BE2C (cell line): ENCODE results near the gene MMP24OS.
"Not testable (repeated sequence)": the region's sequence is repeated elsewhere in the genome, so short reads cannot be mapped to it uniquely, and the experiment has no call there.

Experiments used
- DNase-seq: peaks from one replicate; pipeline ENCODE4 v3.0.0-alpha.2; 2020
- H3K27me3 ChIP-seq: fragments of 250-450 bp; sonication (Bioruptor Pico); 2 replicates; pipeline ENCODE4 v1.5.1; 2020; ENCODE audit warnings: mild to moderate bottlenecking
- H3K36me3 ChIP-seq: fragments of 250-450 bp; sonication (Bioruptor Pico); 2 replicates; pipeline ENCODE4 v1.5.1; 2020; ENCODE audit warnings: mild to moderate bottlenecking
- H3K4me1 ChIP-seq: fragments of 250-450 bp; sonication (Bioruptor Pico); 2 replicates; pipeline ENCODE4 v1.5.1; 2020
- H3K4me3 ChIP-seq: 2 replicates; pipeline ENCODE4 v1.5.1; 2011; ENCODE audit warnings: low read depth, low read length
- H3K9me3 ChIP-seq: fragments of 250-450 bp; sonication (Bioruptor Pico); 2 replicates; pipeline ENCODE4 v1.5.1; 2020
- TF ChIP-seq, protein P1 (sequence below): IDR thresholded peaks from 2 replicates; pipeline ENCODE4 v1.5.1; 2012; ENCODE audit warnings: mild to moderate bottlenecking, low read depth, low read length

The MMP24OS gene

DNA sequence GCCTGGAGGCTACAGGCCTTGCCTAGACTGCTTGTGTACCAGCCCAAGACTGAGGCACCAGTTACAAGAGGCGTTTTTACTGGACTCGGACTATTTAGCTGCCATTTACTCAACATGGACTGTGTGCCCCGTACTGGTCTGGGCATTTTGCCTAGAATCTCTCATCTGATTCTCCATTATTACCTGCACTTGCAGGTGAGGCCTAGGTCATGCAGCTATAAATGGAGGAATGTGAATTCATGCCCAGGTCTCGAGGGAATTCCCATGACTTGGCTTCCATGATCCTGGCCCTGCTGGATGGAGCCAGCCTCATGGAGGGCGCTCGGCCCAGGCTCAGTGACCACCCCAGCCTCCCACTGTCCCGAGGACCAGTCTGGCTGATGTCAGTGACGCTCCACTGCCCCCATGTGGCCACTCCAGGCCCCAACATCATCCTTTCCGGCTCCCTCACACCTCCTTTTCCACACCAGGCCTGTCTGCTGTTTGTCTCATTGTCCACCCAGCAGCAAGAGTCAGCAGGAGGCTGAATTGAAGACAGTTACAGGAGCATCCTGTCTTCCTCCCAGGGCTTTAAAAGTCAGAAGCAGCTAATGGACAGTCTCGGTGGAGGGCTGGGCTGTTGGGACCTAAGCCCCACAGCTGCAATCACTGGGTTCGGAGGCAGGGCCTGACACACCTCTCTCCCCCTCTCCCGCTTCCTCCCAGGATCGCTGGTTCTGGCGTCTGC, 8.7 kb downstream of the MMP24OS start:
- TF ChIP-seq, protein P1, sequence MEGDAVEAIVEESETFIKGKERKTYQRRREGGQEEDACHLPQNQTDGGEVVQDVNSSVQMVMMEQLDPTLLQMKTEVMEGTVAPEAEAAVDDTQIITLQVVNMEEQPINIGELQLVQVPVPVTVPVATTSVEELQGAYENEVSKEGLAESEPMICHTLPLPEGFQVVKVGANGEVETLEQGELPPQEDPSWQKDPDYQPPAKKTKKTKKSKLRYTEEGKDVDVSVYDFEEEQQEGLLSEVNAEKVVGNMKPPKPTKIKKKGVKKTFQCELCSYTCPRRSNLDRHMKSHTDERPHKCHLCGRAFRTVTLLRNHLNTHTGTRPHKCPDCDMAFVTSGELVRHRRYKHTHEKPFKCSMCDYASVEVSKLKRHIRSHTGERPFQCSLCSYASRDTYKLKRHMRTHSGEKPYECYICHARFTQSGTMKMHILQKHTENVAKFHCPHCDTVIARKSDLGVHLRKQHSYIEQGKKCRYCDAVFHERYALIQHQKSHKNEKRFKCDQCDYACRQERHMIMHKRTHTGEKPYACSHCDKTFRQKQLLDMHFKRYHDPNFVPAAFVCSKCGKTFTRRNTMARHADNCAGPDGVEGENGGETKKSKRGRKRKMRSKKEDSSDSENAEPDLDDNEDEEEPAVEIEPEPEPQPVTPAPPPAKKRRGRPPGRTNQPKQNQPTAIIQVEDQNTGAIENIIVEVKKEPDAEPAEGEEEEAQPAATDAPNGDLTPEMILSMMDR, result peak; percentile 93
- Histone ChIP-seq H3K36me3 (no peaks in the 10 kb centered on the region), H3K9me3 (no peaks in the 10 kb centered on the region), H3K4me3 (no peak overlapping the region), H3K27me3 (no peaks in the 10 kb centered on the region), H3K4me1 (no peaks in the 10 kb centered on the region)
- DNase-seq, result peak; percentile 86

DNA sequence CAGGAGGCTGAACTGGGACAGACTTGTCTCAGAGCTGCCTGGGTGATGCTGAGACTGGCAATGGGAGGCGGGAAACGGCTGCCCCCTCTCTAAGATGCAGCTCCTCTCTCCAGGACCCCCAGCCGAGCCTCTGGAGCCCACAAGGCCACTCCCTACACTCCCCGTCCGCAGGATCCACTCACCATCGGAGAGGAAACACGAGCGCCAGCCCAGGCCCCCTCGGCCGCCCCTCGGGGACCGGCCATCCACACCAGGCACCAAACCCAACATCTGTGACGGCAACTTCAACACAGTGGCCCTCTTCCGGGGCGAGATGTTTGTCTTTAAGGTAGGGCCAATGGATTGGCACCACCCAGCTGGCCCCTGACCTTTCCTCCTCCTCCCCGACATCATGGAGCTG, 10.8 kb downstream of the MMP24OS start:
- Histone ChIP-seq H3K4me1 (no peaks in the 10 kb centered on the region), H3K36me3 (no peaks in the 10 kb centered on the region), H3K9me3 (no peaks in the 10 kb centered on the region), H3K27me3 (no peaks in the 10 kb centered on the region), H3K4me3 (no peak overlapping the region)
- no peak for DNase-seq
- TF ChIP-seq, protein P1, result no peak

DNA sequence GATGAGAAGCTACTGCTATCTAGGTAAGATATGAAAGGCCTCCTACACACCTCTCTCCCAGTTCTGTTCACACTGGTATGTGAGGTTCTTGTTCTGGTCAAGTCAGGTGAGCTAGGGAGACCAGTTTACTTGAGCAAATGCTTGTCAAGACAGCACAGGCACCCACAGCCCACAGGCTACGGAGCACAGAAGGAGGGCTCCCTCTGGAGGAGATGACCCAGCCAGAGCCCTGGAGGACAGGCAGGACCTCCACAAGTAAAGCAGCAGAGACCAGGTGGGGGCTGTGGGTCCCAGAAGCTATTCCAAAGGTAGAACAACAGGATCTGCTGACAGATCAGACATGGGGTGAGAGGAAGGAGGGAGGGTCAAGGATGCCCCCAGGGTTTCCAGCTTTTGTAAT, 13.2 kb downstream of the MMP24OS start:
- no peak overlapping the region for H3K4me3 ChIP-seq
- no peak for DNase-seq
- TF ChIP-seq, protein P1, result peak; percentile 35

DNA sequence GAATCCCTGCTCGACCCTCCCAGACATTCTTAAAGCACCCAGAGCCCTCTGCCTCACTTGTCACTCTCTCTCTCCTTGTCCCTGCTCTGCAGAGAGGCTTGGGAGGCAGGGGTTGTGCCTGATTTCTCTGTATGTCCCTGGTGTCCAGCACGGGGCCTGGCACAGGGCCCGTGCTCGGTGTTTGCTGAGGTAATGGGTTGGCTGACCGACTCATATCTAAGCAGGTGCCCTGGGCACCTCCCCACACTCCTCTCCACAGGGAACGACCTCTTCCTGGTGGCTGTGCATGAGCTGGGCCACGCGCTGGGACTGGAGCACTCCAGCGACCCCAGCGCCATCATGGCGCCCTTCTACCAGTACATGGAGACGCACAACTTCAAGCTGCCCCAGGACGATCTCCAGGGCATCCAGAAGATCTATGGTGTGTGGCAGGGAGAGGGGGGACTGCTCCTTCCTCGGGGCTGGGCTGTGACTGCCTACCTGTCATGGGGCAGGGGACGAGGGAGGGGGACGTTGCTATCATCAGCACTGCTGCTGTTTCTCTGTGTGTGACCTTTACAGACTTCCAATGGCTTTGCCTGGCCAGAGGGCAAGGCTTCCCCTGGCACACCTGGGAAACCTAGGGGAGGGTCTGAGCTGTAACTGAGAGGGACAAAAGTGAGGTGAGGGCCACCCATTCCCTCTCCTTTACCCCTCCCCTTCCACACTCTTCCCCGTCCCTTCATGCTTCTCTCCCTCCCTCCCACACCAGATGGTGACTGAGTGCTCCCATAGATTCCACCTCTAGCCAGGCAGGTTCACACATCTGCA, 14.2 kb downstream of the MMP24OS start:
- no peaks in the 10 kb centered on the region for H3K9me3 ChIP-seq
- H3K27me3 ChIP-seq, result no peaks in the 10 kb centered on the region
- no peaks in the 10 kb centered on the region for H3K36me3 ChIP-seq
- no peaks in the 10 kb centered on the region for H3K4me1 ChIP-seq
- DNase-seq, result no peak
- TF ChIP-seq, protein P1, result no peak
- no peak overlapping the region for H3K4me3 ChIP-seq

More for the DNA sequence above, 13.2 kb downstream of the MMP24OS start:
- Histone ChIP-seq H3K9me3 (no peaks in the 10 kb centered on the region), H3K36me3 (no peaks in the 10 kb centered on the region), H3K4me1 (no peaks in the 10 kb centered on the region), H3K27me3 (no peaks in the 10 kb centered on the region)

DNA sequence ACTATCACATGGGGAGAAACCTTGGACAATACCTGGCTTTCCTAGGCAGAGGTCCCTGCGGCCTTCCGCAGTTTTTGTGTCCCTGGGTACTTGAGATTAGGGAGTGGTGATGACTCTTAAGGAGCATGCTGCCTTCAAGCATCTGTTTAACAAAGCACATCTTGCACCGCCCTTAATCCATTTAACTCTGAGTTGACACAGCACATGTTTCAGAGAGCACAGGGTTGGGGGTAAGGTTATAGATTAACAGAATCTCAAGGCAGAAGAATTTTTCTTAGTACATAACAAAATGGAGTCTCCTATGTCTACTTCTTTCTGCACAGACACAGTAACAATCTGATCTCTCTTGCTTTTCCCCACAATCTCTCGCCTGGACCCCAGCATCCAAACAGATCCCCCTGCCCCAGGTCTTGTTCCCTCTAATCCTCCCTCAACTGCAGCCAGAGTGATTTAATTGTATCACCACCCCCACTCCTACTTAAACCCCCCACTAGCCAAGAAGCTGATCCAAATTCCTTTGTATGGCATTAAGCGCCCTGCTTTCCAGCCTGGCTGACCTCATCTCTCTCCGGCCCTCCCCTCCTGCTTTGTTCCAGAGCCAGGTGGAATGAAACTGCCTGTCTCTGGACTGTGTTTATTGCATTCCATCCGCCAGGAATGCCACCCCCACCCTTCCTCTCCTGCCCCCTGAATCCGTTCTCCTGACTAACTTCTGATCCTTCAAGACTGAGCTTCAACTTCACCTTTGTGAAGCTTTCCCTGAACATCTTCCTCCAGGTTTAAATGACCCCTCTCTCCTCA, 15.0 kb downstream of the MMP24OS start:
- DNase-seq, result not testable (repeated sequence)

DNA sequence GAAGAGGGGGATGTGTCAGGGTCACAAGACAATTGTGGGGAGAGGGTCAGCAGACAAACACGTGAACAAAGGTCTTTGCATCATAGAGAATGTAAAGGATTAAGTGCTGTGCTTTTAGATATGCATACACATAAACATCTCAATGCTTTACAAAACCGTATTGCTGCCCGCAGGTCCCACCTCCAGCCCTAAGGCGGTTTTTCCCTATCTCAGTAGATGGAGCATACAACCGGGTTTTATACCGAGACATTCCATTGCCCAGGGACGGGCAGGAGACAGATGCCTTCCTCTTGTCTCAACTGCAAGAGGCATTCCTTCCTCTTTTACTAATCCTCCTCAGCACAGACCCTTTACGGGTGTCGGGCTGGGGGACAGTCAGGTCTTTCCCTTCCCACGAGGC, 15.6 kb downstream of the MMP24OS start:
- not testable (repeated sequence) for H3K9me3 ChIP-seq, H3K4me1 ChIP-seq, DNase-seq, H3K4me3 ChIP-seq, H3K36me3 ChIP-seq, H3K27me3 ChIP-seq

More for the DNA sequence above, 15.0 kb downstream of the MMP24OS start:
- not testable (repeated sequence) for H3K27me3 ChIP-seq, H3K4me3 ChIP-seq, H3K36me3 ChIP-seq, H3K4me1 ChIP-seq, H3K9me3 ChIP-seq
